Prostate gland (tissue), 2 donors: ENCODE results near the gene EXOC2.

Experiments
- CTCF ChIP-seq, 4 experiments: fragments of 200-600 bp in 2 of 4; fragments of 450-650 bp in 2 of 4; sonication (generic) in 2 of 4; IDR thresholded peaks; 1 replicate in 3 of 4; 2 replicates in 1 of 4; pipeline ENCODE4 v1.5.1; 2016 to 2019; ENCODE audit warnings: antibody characterized with exemption in 4 of 4, mild to moderate bottlenecking in 2 of 4, moderate library complexity in 2 of 4
- POLR2A ChIP-seq: fragments of 450-650 bp; IDR thresholded peaks from one replicate; pipeline ENCODE4 v1.6.1; 2016; ENCODE audit warnings: antibody characterized with exemption, mild to moderate bottlenecking

- TF ChIP-seq CTCF (IDR thresholded peaks at IDR 0.05) (no peak), POLR2A (no peak)
Observed at GRCh38 chr6:518218-518617, 174.7 kb downstream of the EXOC2 start.
